Panc1 (cell line): ENCODE results near the gene CCR5AS.

Experiments used
- POLR2AphosphoS5 ChIP-seq: IDR thresholded peaks from 2 replicates; pipeline ENCODE4 v1.6.1; 2012; ENCODE audit warnings: mild to moderate bottlenecking, low read depth, low read length, moderate library complexity
- TF ChIP-seq, protein P1 (sequence below), 2 experiments: IDR thresholded peaks; 2 replicates each; pipeline ENCODE4 v1.6.1; 2011 to 2012; ENCODE audit warnings: low read depth in 2 of 2, control low read depth in 1 of 2, low read length in 1 of 2, mild to moderate bottlenecking in 1 of 2, moderate library complexity in 1 of 2; ENCODE audit not compliant: insufficient read depth in 1 of 2
- TF ChIP-seq, protein P2 (sequence below): fragments of 450-650 bp; IDR thresholded peaks from 2 replicates; pipeline ENCODE4 v1.5.1; 2017; ENCODE audit warnings: mild to moderate bottlenecking

DNA sequence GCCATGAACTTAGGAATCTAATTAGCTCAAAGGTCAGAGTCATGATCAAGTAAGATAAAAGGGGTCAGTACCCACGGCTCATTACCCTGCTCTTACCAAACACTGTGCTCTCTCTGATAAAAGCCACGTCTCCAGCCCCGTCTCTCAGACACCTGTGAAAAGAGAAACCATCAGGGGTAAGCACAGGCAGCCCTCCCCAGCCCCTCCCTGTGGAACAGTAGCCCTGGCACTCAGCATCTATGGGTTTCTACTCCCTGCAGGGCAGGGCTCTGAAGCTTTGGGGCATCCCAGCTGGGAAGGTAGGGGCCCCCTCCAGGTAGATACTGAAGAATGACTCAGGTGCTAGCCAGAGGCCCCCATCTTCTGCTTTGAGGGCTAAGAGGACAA lies 47.3 kb upstream of the CCR5AS start:
- TF ChIP-seq, protein P1, sequence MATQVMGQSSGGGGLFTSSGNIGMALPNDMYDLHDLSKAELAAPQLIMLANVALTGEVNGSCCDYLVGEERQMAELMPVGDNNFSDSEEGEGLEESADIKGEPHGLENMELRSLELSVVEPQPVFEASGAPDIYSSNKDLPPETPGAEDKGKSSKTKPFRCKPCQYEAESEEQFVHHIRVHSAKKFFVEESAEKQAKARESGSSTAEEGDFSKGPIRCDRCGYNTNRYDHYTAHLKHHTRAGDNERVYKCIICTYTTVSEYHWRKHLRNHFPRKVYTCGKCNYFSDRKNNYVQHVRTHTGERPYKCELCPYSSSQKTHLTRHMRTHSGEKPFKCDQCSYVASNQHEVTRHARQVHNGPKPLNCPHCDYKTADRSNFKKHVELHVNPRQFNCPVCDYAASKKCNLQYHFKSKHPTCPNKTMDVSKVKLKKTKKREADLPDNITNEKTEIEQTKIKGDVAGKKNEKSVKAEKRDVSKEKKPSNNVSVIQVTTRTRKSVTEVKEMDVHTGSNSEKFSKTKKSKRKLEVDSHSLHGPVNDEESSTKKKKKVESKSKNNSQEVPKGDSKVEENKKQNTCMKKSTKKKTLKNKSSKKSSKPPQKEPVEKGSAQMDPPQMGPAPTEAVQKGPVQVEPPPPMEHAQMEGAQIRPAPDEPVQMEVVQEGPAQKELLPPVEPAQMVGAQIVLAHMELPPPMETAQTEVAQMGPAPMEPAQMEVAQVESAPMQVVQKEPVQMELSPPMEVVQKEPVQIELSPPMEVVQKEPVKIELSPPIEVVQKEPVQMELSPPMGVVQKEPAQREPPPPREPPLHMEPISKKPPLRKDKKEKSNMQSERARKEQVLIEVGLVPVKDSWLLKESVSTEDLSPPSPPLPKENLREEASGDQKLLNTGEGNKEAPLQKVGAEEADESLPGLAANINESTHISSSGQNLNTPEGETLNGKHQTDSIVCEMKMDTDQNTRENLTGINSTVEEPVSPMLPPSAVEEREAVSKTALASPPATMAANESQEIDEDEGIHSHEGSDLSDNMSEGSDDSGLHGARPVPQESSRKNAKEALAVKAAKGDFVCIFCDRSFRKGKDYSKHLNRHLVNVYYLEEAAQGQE (IDR thresholded peaks at IDR 0.05; ENCODE audit: insufficient read depth in 1 of 2, low read depth in 2 of 2, low read length in 1 of 2), result no peak
- TF ChIP-seq, protein P2, sequence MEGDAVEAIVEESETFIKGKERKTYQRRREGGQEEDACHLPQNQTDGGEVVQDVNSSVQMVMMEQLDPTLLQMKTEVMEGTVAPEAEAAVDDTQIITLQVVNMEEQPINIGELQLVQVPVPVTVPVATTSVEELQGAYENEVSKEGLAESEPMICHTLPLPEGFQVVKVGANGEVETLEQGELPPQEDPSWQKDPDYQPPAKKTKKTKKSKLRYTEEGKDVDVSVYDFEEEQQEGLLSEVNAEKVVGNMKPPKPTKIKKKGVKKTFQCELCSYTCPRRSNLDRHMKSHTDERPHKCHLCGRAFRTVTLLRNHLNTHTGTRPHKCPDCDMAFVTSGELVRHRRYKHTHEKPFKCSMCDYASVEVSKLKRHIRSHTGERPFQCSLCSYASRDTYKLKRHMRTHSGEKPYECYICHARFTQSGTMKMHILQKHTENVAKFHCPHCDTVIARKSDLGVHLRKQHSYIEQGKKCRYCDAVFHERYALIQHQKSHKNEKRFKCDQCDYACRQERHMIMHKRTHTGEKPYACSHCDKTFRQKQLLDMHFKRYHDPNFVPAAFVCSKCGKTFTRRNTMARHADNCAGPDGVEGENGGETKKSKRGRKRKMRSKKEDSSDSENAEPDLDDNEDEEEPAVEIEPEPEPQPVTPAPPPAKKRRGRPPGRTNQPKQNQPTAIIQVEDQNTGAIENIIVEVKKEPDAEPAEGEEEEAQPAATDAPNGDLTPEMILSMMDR, result no peak
- no peak for TF ChIP-seq POLR2AphosphoS5
